ENCODE results near the gene CACNA2D4. TPM values are rescaled to one million over a fixed set of nuclear protein-coding genes. Genes with fewer than 3 reads are reported as not detected.
A peak's percentile ranks its signal among the peaks of the same experiment; 100 is the strongest.

The CACNA2D4 gene
- total RNA-seq, 2 donors from 2014 or later: 13.7 to 23.0 TPM

GRCh38 chr12:1778911-1779310 lies 139.5 kb downstream of the CACNA2D4 start:
- peaks cover 15% of the 10 kb centered on the region for H3K4me1 Mint-ChIP-seq
- no peak for ATAC-seq (replicated peaks)
- H3K4me3 Mint-ChIP-seq: no peak overlapping the region
- H3K36me3 Mint-ChIP-seq (ENCODE audit: low read depth): peaks cover 74% of the 10 kb centered on the region
- no peak overlapping the region for H3K27ac Mint-ChIP-seq
- no peaks in the 10 kb centered on the region for H3K27me3 Mint-ChIP-seq
- H3K9me3 Mint-ChIP-seq: no peaks in the 10 kb centered on the region

DNA sequence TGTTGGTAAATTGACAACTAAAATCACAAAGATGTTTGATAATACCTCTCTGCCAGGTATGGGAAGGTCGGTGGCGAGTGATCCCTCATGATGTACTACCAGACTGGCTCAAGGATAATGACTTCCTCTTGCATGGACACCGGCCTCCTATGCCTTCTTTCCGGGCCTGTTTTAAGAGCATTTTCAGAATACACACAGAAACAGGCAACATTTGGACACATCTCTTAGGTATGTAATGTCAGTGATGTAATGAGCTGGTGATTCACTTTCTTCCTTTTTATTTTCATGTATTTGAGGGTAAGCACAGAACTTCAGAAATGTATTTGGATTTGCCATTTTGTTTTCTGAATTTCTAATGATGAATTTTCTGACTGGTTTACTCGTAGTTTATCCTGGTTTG lies 140.7 kb downstream of the CACNA2D4 start:
- H3K4me1 Mint-ChIP-seq: peaks cover 15% of the 10 kb centered on the region
- H3K27me3 Mint-ChIP-seq: no peaks in the 10 kb centered on the region
- H3K27ac Mint-ChIP-seq: no peak overlapping the region
- H3K36me3 Mint-ChIP-seq (ENCODE audit: low read depth): peaks cover 74% of the 10 kb centered on the region
- no peaks in the 10 kb centered on the region for H3K9me3 Mint-ChIP-seq
- ATAC-seq (replicated peaks): no peak
- H3K4me3 Mint-ChIP-seq: no peak overlapping the region

- Mint-ChIP-seq H3K27ac (peak overlapping the region; percentile 12), H3K9me3 (no peaks in the 10 kb centered on the region), H3K4me1 (peaks cover 15% of the 10 kb centered on the region), H3K36me3 (ENCODE audit: low read depth) (peaks cover 81% of the 10 kb centered on the region), H3K27me3 (no peaks in the 10 kb centered on the region), H3K4me3 (no peak overlapping the region)
- no peak for ATAC-seq (replicated peaks)
Measured at GRCh38 chr12:1776170-1776921, 142.1 kb downstream of the CACNA2D4 start.

DNA sequence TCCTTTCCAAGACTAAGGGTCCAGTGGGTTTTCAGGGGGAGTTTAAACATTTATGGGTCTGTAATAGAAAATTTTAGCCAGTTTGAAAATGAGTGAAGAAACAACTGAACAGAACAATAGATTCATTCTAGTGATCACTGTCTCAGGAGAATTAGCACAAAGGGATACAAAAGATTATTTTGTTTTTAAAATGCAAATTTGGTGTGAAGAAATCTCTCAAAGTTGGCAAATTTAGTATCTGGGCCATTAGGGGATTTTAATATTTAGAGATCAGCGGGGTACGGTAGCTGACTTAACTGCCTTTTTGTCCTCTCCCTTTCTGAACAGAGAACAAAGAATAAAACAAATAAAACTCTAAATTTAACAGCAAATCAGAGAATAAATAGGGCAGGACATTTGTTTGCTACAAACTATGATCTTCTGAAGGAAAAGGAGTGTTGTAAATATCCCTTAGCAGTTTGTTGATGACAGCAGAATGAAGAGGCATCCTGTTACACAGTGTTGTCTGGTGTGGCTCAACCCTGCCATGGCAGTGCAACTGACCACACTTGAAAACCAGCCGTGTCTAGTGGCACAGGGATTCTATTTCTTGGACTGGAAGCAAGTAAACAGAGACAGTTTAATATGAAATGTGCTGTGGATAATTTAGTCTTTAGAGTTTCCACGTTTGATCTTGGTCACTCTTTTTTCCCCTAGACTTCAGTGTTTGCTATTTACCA lies 144.4 kb downstream of the CACNA2D4 start:
- ATAC-seq (replicated peaks): no peak
- no peak overlapping the region for H3K4me3 Mint-ChIP-seq
- peaks cover 82% of the 10 kb centered on the region for H3K36me3 Mint-ChIP-seq (ENCODE audit: low read depth)
- H3K27ac Mint-ChIP-seq: no peak overlapping the region
- H3K4me1 Mint-ChIP-seq: peaks cover 15% of the 10 kb centered on the region
- H3K9me3 Mint-ChIP-seq: no peaks in the 10 kb centered on the region
- no peaks in the 10 kb centered on the region for H3K27me3 Mint-ChIP-seq

GRCh38 chr12:1769809-1770494 lies 148.5 kb downstream of the CACNA2D4 start:
- Mint-ChIP-seq H3K4me1 (peaks cover 13% of the 10 kb centered on the region), H3K27ac (no peak overlapping the region), H3K27me3 (no peaks in the 10 kb centered on the region), H3K4me3 (no peak overlapping the region), H3K9me3 (no peaks in the 10 kb centered on the region), H3K36me3 (ENCODE audit: low read depth) (peaks cover 45% of the 10 kb centered on the region)
- ATAC-seq (replicated peaks): no peak

DNA sequence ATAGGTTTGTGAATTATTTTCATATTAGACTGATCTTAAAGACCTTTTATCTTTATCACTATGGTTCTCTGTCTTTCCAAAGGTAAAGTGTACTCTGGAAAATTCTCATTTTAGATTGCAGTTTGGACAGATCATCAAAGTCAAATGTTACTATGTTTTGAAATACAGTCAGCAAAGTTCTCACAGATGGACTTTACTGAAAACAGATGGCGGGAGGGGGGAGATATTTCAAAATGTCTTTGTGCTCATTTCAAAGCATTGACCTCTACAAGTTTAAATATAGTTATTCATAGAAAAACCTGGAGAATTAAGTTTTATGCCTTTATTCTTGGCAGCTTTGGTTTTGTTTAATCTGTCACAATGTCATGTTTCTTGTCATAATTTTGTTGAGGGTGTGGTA lies 149.8 kb downstream of the CACNA2D4 start:
- peaks cover 33% of the 10 kb centered on the region for H3K36me3 Mint-ChIP-seq (ENCODE audit: low read depth)
- H3K27me3 Mint-ChIP-seq: no peaks in the 10 kb centered on the region
- peaks cover 8% of the 10 kb centered on the region for H3K4me1 Mint-ChIP-seq
- no peak overlapping the region for H3K27ac Mint-ChIP-seq
- ATAC-seq (replicated peaks): no peak
- no peaks in the 10 kb centered on the region for H3K9me3 Mint-ChIP-seq
- no peak overlapping the region for H3K4me3 Mint-ChIP-seq

DNA sequence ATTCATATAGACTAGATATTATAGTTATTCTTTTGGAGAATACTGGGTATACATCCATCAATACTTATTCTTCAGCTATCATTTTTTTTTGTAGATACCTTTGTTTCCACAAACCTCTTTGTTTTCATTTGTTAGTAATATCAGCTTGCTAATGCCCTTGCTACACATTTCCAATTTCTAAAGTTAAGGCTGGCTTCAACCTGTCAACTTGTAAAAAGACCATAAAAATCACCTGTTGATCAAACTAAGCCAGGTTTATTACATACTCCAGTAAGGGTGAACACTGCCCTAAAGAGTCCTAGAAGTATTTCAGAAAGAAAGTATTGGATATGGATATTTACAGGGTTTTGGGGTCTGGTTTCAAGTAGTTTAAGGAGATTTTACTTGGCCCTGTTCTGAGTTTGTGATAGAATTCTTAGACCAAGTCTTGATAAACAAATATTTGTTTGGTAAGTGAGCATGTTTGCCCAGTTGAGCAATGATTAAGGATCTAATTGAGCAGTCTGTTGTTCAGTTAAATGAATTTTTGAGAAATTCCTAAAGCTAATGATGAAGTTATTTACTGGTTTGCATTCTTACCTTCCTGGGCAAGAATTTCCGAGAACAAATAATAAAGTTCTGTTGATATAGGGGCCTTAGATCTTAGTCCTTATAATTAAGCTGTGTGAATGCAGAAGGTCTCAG lies 150.9 kb downstream of the CACNA2D4 start:
- Mint-ChIP-seq H3K36me3 (ENCODE audit: low read depth) (peaks cover 30% of the 10 kb centered on the region), H3K27ac (no peak overlapping the region), H3K4me3 (no peak overlapping the region), H3K4me1 (peaks cover 8% of the 10 kb centered on the region), H3K27me3 (no peaks in the 10 kb centered on the region), H3K9me3 (no peaks in the 10 kb centered on the region)
- no peak for ATAC-seq (replicated peaks)

- peaks cover 8% of the 10 kb centered on the region for H3K4me1 Mint-ChIP-seq
- H3K27me3 Mint-ChIP-seq: no peaks in the 10 kb centered on the region
- no peak overlapping the region for H3K27ac Mint-ChIP-seq
- no peak overlapping the region for H3K4me3 Mint-ChIP-seq
- no peak for ATAC-seq (replicated peaks)
- H3K36me3 Mint-ChIP-seq (ENCODE audit: low read depth): peaks cover 29% of the 10 kb centered on the region
- no peaks in the 10 kb centered on the region for H3K9me3 Mint-ChIP-seq
Measured at GRCh38 chr12:1766110-1766509, 152.3 kb downstream of the CACNA2D4 start.

- ATAC-seq (replicated peaks): no peak
- H3K27me3 Mint-ChIP-seq: no peaks in the 10 kb centered on the region
Measured at GRCh38 chr12:1763153-1763552, 155.3 kb downstream of the CACNA2D4 start.

GRCh38 chr12:1761857-1762256 lies 156.6 kb downstream of the CACNA2D4 start:
- Mint-ChIP-seq H3K27me3 (no peaks in the 10 kb centered on the region), H3K27ac (no peak overlapping the region), H3K4me3 (no peak overlapping the region), H3K36me3 (ENCODE audit: low read depth) (peaks cover 53% of the 10 kb centered on the region), H3K9me3 (no peaks in the 10 kb centered on the region), H3K4me1 (peaks cover 14% of the 10 kb centered on the region)
- no peak for ATAC-seq (replicated peaks)

More at GRCh38 chr12:1763153-1763552, 155.3 kb downstream of the CACNA2D4 start:
- Mint-ChIP-seq H3K4me3 (no peak overlapping the region), H3K4me1 (peaks cover 14% of the 10 kb centered on the region), H3K9me3 (no peaks in the 10 kb centered on the region), H3K27ac (no peak overlapping the region), H3K36me3 (ENCODE audit: low read depth) (peaks cover 40% of the 10 kb centered on the region)

DNA sequence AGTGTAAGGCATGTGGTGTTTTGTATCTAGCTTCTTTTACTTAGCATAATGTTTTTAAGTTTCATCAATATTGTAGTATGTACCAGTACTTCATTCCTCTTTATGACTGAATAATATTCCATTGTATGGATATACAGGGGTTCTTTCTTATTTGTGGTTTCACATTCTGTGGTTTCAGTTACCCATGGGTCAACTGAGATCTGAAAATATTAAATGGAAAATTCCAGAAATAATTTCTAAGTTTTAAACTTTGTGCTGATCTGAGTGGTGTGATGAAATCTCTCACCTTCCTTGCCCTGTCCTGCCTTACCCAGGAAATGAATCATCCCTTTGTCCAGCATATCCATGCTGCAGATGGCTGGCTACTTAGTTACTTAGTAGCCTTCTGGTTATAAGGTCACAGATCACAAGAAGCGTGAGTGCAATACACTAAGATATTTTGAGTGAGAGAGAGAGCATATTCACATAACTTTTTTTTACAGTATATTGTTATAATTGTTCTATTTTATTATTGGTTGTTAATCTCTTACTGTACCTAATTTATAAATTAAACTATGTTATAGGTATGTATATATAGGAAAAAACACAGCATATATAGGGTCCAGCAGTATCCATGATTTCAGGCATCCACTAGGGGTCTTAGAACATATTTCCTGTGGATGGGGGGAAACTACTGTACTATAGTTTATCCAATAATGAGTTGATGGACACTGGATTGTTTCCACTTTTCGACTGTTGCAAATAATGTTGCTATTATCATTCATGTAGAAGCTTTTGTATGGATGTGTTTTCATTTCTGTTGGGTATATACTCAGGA lies 157.7 kb downstream of the CACNA2D4 start:
- Mint-ChIP-seq H3K36me3 (ENCODE audit: low read depth) (peaks cover 60% of the 10 kb centered on the region), H3K9me3 (no peaks in the 10 kb centered on the region), H3K27me3 (no peaks in the 10 kb centered on the region), H3K4me1 (peaks cover 11% of the 10 kb centered on the region), H3K27ac (peak overlapping the region; percentile 48), H3K4me3 (no peak overlapping the region)
- ATAC-seq (replicated peaks): no peak

DNA sequence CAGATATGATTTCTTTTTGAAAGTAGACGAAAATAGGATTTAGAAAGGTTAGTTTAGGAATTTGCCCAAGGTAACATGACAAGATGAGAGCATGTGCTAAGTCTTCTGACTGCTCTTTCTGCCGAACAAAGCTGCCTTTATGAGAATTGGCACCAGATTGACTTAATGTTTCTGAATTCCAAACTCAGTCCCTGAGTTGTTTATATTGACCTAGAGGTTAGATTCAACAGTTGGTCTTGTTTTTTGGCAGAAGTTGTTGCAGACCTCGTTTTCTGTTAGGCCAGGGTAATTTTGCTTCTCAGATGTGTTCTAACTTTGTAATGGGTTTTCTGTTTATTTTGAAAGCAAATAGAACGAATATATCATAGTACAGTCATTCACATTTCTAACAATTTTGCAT lies 159.6 kb downstream of the CACNA2D4 start:
- peaks cover 78% of the 10 kb centered on the region for H3K36me3 Mint-ChIP-seq (ENCODE audit: low read depth)
- H3K9me3 Mint-ChIP-seq: no peaks in the 10 kb centered on the region
- no peaks in the 10 kb centered on the region for H3K27me3 Mint-ChIP-seq
- no peak overlapping the region for H3K27ac Mint-ChIP-seq
- H3K4me3 Mint-ChIP-seq: no peak overlapping the region
- peaks cover 6% of the 10 kb centered on the region for H3K4me1 Mint-ChIP-seq
- no peak for ATAC-seq (replicated peaks)

DNA sequence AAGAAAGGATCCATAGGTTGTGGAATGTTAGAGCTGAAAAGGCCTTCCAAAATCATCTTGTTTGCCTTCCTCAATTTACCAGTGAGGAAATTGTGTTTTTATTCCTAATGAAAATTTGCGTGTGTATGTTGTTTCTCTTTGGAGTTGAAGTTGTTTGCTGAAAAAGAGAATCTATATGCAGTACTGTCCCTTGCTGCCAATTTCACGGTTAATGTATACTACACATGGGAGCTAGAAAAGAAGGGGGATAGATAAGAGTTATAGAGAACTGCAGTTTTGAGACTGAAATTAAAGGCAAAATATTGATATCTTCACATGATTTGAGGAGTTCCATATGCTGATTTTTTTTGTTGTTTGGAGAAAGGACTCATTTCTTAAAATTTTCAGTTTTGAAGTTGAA lies 160.1 kb downstream of the CACNA2D4 start:
- Mint-ChIP-seq H3K27ac (no peak overlapping the region), H3K9me3 (no peaks in the 10 kb centered on the region), H3K36me3 (ENCODE audit: low read depth) (peaks cover 75% of the 10 kb centered on the region), H3K4me1 (peaks cover 6% of the 10 kb centered on the region), H3K27me3 (no peaks in the 10 kb centered on the region), H3K4me3 (no peak overlapping the region)
- no peak for ATAC-seq (replicated peaks)

DNA sequence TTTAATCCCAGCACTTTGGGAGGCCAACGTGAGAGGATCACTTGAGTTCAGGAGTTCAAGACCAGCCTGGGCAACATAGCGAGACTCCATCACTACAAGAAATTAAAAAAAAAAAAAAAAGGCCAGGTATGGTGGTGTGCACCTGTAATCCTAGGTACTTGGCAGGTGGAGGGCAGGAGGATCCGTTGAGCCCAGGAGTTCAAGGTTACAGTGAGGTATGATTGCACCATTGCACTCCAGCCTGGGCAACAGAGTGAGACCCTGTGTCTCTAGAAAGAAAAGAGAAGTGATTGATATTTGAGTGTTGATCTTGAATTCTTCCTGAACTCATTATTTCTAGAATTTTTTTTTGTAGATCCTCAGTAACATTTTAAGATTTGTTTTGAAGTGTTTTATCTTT lies 168.2 kb downstream of the CACNA2D4 start:
- H3K9me3 Mint-ChIP-seq: peaks cover 6% of the 10 kb centered on the region
- no peak for ATAC-seq (replicated peaks)
- H3K27me3 Mint-ChIP-seq: no peaks in the 10 kb centered on the region
- H3K36me3 Mint-ChIP-seq (ENCODE audit: low read depth): peaks cover 54% of the 10 kb centered on the region
- H3K27ac Mint-ChIP-seq: no peak overlapping the region
- no peaks in the 10 kb centered on the region for H3K4me1 Mint-ChIP-seq
- H3K4me3 Mint-ChIP-seq: no peak overlapping the region

All from activated T-helper 17 cell treated with anti-CD3 and anti-CD28 coated beads, Interleukin-2, amount 50 U/mL, for 72 hours (primary cell).